NCI-H146 treated with DMSO at 0.1 percent for 48 hours (cell line): ENCODE results near the gene SERPINH1.

Experiments used
- DNase-seq: peaks from one replicate; lab custom pipeline; 2025; ENCODE audit not compliant: unreplicated experiment; lab: John Stamatoyannopoulos, UW

The SERPINH1 gene

DNA sequence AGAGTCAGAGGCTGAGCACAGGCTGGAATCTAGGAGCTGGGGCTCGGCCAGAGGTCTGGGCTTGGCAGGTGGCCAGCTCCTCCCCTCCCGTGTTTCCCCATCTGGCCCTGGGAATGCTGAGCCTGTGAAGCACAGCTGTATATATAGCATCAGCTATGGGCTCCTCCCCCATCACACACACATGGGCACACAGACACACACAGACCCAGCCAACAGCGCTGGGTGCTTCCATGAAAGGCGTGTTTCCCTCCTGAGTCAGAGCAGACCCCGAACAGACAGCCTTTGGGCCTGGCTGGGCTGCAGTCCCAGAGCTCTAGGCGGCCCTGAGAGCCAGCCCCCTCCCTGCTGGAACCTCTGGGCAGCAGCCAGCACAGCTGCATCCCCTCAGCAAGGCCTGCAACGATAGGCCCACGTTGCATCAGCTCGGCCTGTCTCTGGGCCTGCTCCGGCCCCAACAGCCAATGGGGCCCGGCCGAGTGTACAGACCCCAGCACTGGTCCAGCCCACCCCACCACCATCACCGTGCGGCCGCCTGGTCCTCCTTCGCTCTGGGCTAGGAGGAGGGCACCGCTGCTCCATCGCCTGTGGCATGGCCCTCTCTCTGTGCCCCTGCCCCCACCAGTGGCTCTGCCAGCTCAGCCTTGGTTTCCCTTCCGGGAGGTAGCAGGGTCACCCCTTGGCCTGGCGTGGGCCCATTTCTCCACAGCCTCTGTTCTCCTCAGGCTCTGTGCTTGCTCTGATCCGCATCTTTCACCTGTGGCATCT is 7.6 kb upstream of the SERPINH1 start:
- DNase-seq, result no peak

GRCh38 chr11:75555079-75555811 is 6.8 kb upstream of the SERPINH1 start:
- DNase-seq, result no peak

DNA sequence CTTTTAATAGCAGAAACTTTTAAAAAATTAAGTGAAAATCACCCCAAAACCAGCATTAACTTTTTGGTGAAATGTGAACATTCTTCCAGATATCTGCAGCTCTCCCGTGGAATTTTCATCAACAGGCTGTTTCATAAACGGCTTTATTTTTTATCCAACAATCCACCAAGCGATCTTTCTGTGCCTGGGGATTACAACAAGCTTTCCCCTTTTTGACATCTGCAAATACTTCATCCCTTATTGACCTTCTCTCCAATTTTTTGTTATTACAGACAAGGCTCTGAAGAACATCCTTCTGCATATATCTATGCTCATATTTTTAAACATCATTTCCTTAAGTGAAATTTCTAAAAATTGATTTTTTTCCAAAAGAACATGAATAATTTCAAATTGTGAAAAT is 5.8 kb upstream of the SERPINH1 start:
- no peak for DNase-seq

GRCh38 chr11:75557666-75558494 is 4.2 kb upstream of the SERPINH1 start:
- no peak for DNase-seq

DNA sequence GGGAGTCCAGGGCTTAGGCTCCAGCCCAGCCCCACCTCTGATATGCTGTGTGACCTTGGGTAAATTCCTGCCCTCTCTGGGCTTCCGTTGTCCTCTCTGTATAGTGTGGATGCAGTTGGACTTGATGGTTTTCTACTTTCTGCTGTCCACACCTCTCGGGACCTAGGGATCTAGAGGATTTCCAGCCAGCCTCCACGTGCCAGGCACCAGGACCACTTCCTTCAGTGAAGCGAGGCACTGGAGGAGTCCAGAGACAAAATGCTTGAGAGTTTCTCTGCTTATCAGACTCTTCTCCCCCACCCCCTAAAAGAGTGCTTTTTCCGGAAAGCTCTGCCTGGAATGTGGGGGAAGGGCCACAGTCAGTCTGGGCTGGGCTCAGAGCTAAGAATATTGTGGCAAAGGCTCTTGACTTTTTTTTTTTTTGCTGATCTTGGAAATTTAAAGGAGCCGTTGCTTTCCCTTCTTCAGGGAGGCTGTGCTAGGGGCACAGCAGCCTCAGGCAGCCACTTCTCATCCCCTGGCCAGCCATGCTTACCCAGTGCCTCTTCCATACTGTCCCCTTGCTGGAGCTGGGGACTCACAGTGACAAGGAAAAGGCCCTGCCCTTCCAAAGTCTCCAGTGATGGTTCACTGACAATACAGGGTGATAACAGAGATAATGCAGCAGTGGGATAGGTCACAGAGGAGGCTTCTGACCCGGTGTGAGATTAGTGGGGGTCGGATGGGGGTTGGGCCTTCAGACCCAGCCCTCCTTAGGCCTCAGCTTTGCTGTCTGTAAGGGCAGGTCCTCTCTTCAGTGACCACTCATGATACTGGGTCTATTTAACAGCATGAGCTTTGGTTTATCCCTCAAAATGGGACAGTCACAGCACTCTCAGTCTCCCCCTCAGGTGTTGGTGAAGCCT is 2.9 kb upstream of the SERPINH1 start:
- no peak for DNase-seq

GRCh38 chr11:75560644-75561043 is 1.4 kb upstream of the SERPINH1 start:
- no peak for DNase-seq

DNA sequence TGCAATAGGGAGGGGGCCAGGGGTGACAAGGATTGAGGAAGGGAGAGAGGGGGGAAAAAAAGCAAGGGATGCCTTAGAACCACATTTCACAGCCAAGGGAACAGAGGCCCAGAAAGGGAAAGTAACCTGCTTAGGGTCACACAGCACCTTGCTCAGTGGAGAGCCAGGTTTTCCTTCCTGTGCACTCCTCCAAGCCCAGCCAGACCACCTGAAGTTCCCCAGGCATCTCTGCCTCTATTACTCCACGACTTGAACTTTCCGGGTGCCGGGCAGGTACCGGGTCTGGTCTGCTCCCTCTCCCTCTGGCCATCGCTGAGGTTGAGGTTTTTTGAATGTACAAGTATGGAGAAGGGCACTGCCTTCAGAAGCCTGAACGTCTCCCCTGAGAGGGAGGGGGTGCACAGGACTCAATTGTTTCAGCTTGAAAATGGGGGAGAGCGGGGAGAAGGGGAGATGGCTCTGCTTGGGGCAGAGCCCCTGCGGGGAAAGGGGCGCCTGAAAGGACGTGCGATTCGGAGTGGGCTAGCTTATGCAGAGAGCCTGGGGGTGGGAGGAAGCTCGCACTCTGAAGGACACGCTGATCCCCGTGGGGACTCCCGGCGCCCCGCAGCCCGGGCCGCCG is 516 bp upstream of the SERPINH1 start:
- no peak for DNase-seq

GRCh38 chr11:75562836-75563484 is 907 bp downstream of the SERPINH1 start:
- DNase-seq, result no peak

DNA sequence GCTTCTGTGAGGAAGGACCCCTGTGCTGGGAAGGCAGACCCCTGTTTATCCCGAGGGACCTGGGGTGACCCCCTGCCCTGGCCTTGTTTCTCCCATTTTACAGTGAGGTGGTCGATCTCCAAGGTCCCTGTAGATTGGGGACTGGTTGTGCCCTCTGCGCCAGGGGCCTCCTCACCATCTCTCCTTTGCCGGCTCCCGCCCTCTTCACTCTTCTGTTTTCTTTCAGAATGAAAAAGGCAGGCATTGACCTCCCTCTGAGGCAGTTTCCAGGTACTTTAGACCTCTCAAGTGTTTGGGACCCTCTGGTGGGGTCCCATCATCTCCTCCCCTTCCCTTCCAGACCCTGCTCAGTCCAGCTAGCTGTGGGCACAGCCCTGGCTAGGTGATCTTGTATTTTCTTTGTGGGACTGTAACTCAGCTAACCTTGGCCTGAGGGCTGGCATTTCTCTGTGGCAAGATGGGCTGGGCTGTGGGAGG is 1.5 kb downstream of the SERPINH1 start:
- DNase-seq, result no peak

GRCh38 chr11:75563978-75564552 is 2.0 kb downstream of the SERPINH1 start:
- DNase-seq, result no peak

DNA sequence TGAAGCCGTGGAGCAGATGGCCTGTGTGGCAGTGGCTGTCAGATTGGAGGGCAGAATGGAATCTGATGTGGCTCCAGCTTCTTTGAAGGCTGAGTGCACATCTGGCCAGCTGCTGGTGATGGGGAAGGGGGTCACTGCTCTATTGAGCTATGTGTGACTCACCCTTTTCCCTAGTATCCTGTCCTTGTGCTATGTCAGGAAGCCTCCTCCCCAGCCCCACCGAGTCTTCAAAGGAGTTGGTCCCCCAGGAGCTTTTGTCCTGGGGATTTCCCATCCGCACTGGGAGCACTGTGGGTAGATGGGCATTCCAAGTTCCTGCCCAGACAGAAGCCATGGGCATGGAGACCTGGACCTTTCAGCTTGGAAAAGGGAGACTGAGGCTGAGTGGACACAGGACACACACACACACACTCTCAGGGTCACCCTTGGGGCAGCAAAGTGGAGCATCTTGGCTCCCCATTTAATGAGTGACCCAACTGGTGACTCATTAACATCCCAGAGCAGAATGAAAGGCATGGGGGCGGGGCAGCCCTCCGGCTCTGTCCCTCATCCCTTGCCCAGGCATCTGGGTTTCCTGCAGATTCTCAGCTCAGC is 3.3 kb downstream of the SERPINH1 start:
- no peak for DNase-seq

GRCh38 chr11:75565916-75566762 is 4.1 kb downstream of the SERPINH1 start:
- no peak for DNase-seq

GRCh38 chr11:75566763-75567279 is 4.8 kb downstream of the SERPINH1 start:
- DNase-seq, result no peak

DNA sequence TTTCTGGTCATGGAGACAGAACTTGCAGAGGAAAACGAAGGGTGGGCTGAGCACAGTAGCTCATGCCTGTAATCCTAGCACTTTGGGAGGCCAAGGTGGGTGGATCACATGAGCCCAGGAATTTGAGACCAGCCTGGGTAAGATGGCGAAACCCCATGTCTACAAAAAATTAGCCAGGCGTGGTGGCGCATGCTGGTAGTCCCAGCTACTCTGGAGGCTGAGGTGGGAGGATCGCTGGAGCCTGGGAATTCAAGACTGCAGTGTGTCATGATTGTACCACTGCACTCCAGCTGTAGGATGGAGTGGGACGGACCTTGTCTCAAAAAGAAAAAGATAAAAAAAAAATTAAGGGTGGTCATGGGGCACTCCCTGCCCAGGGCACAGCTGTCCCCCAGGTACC is 5.9 kb downstream of the SERPINH1 start:
- DNase-seq, result no peak

DNA sequence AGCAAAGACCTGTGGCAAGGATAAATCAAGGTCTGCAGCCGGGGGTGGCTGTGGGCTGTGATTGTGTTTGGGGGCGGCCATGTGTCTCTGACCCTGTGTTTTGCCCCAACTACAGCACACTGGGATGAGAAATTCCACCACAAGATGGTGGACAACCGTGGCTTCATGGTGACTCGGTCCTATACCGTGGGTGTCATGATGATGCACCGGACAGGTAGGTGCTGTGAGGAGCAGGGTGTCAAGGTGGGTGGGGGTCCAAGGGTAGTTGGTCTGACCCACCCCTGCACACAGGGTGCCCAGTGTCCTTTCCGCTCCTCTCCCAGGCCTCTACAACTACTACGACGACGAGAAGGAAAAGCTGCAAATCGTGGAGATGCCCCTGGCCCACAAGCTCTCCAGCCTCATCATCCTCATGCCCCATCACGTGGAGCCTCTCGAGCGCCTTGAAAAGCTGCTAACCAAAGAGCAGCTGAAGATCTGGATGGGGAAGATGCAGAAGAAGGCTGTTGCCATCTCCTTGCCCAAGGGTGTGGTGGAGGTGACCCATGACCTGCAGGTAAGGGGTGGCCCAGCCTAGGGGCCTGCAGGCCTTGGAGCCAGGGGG is 6.7 kb downstream of the SERPINH1 start:
- DNase-seq, result no peak

DNA sequence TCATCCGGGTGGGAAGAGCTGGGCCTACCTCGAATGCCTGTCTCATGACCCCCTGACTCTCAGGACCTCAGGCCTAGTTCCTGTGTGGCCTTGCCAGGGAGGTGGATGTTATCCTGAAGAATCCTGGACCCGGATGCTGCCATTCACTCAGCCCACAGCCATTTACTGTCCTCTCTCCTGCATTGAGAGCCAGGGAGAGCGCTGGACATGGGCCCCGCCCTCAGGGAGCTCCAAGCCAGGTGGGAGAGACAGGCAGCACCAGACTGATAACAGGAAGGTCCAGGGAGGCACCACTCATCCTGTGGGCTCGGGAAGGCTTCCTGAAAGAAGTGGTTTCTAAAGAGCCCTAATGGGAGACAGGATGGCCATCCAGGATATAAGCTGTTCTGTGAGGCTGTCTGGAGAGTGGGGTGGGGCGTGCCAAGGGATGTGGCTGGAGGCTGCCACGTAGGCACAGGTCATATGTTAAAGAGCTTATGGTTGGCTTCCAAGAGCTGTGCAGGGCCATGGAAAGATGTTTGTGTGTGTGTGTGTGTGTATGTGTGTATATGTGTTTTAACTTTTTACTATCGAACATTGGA is 8.6 kb downstream of the SERPINH1 start:
- no peak for DNase-seq

DNA sequence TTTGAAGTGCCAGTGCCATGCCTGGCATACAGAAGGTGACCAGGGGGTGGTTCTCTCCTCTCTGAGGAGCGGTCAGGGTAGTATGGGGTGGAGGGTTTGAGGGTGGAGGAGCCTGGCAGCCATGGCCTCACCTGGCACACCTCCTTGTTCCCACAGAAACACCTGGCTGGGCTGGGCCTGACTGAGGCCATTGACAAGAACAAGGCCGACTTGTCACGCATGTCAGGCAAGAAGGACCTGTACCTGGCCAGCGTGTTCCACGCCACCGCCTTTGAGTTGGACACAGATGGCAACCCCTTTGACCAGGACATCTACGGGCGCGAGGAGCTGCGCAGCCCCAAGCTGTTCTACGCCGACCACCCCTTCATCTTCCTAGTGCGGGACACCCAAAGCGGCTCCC is 9.6 kb downstream of the SERPINH1 start:
- no peak for DNase-seq
